Measurements from ENCODE around the gene RBMS3. TPM values are rescaled to one million over a fixed set of nuclear protein-coding genes. Genes with fewer than 3 reads are reported as not detected.

Gene RBMS3
- total and polyA plus RNA-seq, 2 of the 8 experiments (the other 6 are each of a cell fraction or from before 2014, with no cell fraction given), result 3.7 to 6.9 TPM

DNA sequence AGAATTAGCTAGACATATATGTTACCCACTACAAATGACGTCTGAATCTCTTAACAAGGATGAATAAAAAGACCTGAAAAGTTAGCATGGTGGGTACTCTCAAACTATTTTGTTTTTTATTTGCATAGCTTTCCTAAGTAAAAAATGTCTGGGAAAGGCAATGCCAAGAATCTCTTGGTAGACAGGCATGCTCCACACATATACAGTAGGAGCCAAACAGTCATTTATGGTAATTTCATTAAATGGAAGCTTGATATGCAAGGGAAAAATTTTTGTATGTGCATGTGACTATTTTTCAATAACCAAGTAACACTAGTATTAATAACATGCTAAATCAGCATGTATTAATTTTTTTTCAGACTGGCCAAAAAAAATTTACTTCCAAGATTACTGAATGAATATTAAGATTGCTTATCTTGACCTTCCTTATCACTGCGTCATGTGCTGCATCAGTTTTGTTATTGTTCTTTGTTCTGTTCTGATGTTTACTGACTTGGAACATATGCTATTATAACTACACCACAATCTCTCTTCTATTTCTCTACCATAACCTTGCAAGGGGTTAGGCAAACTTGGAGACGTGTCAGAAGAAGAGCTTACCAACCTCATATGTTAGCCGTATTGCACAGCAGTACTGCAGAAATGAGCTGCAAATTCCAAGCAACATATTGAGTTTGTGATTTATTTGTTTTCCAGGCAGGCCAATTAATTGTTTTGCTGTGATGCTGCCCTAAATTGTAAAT lies 255.3 kb downstream of the RBMS3 start (continued):
- TF ChIP-seq CHD7 (IDR thresholded peaks at IDR 0.05; ENCODE audit: insufficient replicate concordance, low read length), result no peak
- no peak for TF ChIP-seq BCL11A (IDR thresholded peaks at IDR 0.05; ENCODE audit: low read depth in 2 of 2, low read length in 2 of 2)
- TF ChIP-seq EZH2 (IDR thresholded peaks at IDR 0.05; ENCODE audit: low read depth, low read length, severe bottlenecking), result no peak
- no peak for TF ChIP-seq GTF2F1 (IDR thresholded peaks at IDR 0.05; ENCODE audit: borderline replicate concordance, low read depth, low read length)
- TF ChIP-seq RAD21 (IDR thresholded peaks at IDR 0.05 in 1 of 2, conservative IDR thresholded peaks at IDR 0.05 in 1 of 2; ENCODE audit: low read depth in 2 of 2, low read length in 2 of 2), result no peak
- no peak for TF ChIP-seq KDM1A (IDR thresholded peaks at IDR 0.05; ENCODE audit: borderline replicate concordance, low read length)
- TF ChIP-seq, protein P1, sequence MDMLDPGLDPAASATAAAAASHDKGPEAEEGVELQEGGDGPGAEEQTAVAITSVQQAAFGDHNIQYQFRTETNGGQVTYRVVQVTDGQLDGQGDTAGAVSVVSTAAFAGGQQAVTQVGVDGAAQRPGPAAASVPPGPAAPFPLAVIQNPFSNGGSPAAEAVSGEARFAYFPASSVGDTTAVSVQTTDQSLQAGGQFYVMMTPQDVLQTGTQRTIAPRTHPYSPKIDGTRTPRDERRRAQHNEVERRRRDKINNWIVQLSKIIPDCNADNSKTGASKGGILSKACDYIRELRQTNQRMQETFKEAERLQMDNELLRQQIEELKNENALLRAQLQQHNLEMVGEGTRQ (IDR thresholded peaks at IDR 0.05; ENCODE audit: low read length), result no peak
- no peak for TF ChIP-seq EGR1 (IDR thresholded peaks at IDR 0.05; ENCODE audit: borderline replicate concordance, low read depth, low read length)
